ENCODE results near the gene THOC3.
"Not testable (repeated sequence)": the region's sequence is repeated elsewhere in the genome, so short reads cannot be mapped to it uniquely, and the experiment has no call there.

THOC3 gene

GRCh38 chr5:175928752-175929151, 39.4 kb downstream of the THOC3 start:
- DNase-seq: not testable (repeated sequence)

GRCh38 chr5:175925106-175925505, 43.0 kb downstream of the THOC3 start:
- DNase-seq: not testable (repeated sequence)

GRCh38 chr5:175922192-175922885, 45.8 kb downstream of the THOC3 start:
- DNase-seq: peak; percentile 58

GRCh38 chr5:175921061-175921730, 46.9 kb downstream of the THOC3 start:
- DNase-seq: no peak

GRCh38 chr5:175920231-175920811, 47.8 kb downstream of the THOC3 start:
- peak; percentile 55 for DNase-seq

- not testable (repeated sequence) for DNase-seq
These were observed 52.8 kb downstream of the THOC3 start for GRCh38 chr5:175915066-175916037.

GRCh38 chr5:175913835-175914672, 54.1 kb downstream of the THOC3 start:
- not testable (repeated sequence) for DNase-seq

- DNase-seq: not testable (repeated sequence)
These were observed 58.0 kb downstream of the THOC3 start for GRCh38 chr5:175910072-175910471.

All from NCI-H226 (cell line).